ENCODE results near the gene CHD2. TPM values are rescaled to one million over a fixed set of nuclear protein-coding genes. Genes with fewer than 3 reads are reported as not detected.

The CHD2 gene
- total RNA-seq, 1 experiment from 2014 or later: 120 TPM

DNA sequence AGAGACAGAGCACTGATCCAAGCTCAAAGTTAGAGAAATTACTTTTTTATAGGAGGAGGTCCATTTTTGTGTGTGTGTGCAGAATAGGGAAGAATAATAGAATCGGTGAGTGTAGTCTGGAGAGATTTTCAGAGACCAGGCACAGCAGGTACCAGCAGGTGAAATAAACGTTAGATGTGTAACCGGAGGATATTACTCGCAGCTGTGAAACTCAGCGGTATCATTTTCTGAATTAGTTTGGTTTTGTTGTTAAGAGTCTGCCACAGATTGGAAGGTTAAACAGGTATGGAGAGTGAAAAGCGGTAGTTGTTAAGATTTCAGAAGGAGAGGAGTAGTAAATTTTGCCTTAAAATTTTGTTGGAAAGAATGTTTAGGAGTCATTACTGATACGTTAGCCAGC lies 119.0 kb downstream of the CHD2 start:
- Histone ChIP-seq H3K9me3 (ENCODE audit: insufficient read depth, low read depth) (no peaks in the 10 kb centered on the region), H3F3A (ENCODE audit: insufficient read depth, low read depth) (peaks cover 64% of the 10 kb centered on the region), H3K27ac (no peak overlapping the region), H3K79me2 (ENCODE audit: low read depth) (0 out of 2 replicates have a peak, but pooled peaks cover 12% of the 10 kb centered on the region), H3K4me3 (no peak overlapping the region), H3K4me2 (no peak overlapping the region), H3K4me1 (replicated peaks; ENCODE audit: insufficient read depth) (no peaks in the 10 kb centered on the region), H4K20me1 (ENCODE audit: insufficient read depth) (peaks cover 41% of the 10 kb centered on the region), H3K9me2 (ENCODE audit: insufficient read depth) (no peaks in the 10 kb centered on the region), H3K27me3 (ENCODE audit: insufficient read depth, low read depth) (no peaks in the 10 kb centered on the region), H3K36me3 (ENCODE audit: low read depth) (peaks cover 91% of the 10 kb centered on the region), H2AFZ (no peak overlapping the region)
- TF ChIP-seq, protein P1, sequence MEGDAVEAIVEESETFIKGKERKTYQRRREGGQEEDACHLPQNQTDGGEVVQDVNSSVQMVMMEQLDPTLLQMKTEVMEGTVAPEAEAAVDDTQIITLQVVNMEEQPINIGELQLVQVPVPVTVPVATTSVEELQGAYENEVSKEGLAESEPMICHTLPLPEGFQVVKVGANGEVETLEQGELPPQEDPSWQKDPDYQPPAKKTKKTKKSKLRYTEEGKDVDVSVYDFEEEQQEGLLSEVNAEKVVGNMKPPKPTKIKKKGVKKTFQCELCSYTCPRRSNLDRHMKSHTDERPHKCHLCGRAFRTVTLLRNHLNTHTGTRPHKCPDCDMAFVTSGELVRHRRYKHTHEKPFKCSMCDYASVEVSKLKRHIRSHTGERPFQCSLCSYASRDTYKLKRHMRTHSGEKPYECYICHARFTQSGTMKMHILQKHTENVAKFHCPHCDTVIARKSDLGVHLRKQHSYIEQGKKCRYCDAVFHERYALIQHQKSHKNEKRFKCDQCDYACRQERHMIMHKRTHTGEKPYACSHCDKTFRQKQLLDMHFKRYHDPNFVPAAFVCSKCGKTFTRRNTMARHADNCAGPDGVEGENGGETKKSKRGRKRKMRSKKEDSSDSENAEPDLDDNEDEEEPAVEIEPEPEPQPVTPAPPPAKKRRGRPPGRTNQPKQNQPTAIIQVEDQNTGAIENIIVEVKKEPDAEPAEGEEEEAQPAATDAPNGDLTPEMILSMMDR (conservative IDR thresholded peaks at IDR 0.05): no peak
- TF ChIP-seq EZH2 (IDR thresholded peaks at IDR 0.05; ENCODE audit: low read depth): no peak
- DNase-seq: no peak
- no TSS peak for BruUV-seq (replicated peaks)
- ChIA-PET POLR2A (ENCODE audit: unreplicated experiment) (no interaction called here), CTCF (no interaction called here)
- intact Hi-C loops (cut with micrococcal nuclease; ENCODE audit: unreplicated experiment): loop anchor here (10.0 kb wide), 1 partner anchor 224 kb away; no protein-coding TSS in a partner anchor

DNA sequence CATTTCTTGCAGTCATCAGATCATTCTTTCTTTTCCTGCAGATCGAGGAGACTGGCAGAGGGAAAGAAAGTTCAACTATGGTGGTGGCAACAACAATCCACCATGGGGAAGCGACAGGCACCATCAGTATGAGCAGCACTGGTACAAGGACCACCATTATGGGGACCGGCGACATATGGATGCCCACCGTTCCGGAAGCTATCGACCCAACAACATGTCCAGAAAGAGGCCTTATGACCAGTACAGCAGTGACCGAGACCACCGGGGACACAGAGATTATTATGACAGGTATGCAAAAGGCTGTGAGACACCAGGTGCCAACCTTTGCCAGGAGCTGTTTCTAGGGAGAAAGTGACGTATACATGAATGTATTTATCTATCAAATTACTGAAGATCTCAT lies 119.8 kb downstream of the CHD2 start:
- no peak for TF ChIP-seq EZH2 (IDR thresholded peaks at IDR 0.05; ENCODE audit: low read depth)
- TF ChIP-seq, protein P1 (conservative IDR thresholded peaks at IDR 0.05): no peak
- POLR2A ChIA-PET (ENCODE audit: unreplicated experiment): no interaction called here
- no peak overlapping the region for H3K4me3 ChIP-seq
- H3F3A ChIP-seq (ENCODE audit: insufficient read depth, low read depth): peaks cover 57% of the 10 kb centered on the region
- H3K27me3 ChIP-seq (ENCODE audit: insufficient read depth, low read depth): no peaks in the 10 kb centered on the region
- no peaks in the 10 kb centered on the region for H3K9me2 ChIP-seq (ENCODE audit: insufficient read depth)
- 0 out of 2 replicates have a peak, but pooled peaks cover 12% of the 10 kb centered on the region for H3K79me2 ChIP-seq (ENCODE audit: low read depth)
- peaks cover 43% of the 10 kb centered on the region for H4K20me1 ChIP-seq (ENCODE audit: insufficient read depth)
- H3K4me2 ChIP-seq: no peak overlapping the region
- H3K27ac ChIP-seq: no peak overlapping the region
- H2AFZ ChIP-seq: no peak overlapping the region
- BruUV-seq (replicated peaks): no TSS peak
- H3K9me3 ChIP-seq (ENCODE audit: insufficient read depth, low read depth): no peaks in the 10 kb centered on the region
- peaks cover 87% of the 10 kb centered on the region for H3K36me3 ChIP-seq (ENCODE audit: low read depth)
- H3K4me1 ChIP-seq (replicated peaks; ENCODE audit: insufficient read depth): no peaks in the 10 kb centered on the region
- CTCF ChIA-PET: no interaction called here
- intact Hi-C loops (cut with micrococcal nuclease; ENCODE audit: unreplicated experiment): loop anchor here (10.0 kb wide), 1 partner anchor 225 kb away; no protein-coding TSS in a partner anchor
- DNase-seq: no peak

DNA sequence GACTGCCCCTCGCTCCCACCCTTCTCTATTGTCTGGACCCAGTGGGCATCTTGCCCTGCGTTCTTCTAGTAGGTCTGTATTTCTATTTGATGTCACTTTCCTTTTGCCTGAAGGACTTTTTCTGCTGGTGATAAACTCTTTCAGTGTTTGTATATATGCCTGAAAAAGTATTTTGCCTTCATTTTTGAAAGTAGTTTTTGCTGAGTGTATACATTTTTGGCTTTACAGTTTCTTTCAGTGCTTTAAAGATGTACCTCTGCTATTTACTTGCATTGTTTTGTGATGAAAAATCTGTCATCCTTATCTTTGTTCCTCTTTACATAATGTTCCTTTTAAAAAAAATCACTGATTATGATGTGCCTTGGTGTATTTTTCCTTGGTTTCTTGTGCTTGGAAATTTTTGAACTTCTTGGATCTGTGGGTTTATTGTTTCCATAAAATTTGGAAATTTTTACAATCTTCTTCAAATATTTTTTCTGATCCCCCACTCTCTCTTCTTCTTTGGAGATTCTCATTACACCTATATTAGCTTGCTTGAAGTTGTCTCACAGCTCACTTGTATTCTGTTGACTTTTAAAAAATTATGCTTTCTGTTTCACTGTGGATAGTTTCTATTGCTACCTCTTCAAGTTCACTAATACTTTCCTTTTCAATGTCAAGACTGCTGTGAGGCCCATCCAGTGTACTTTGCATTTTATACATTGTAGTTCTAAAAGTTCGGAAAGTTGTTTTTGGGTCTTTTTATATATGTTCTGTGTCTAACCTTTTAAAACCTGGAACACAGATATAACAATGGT lies 121.0 kb downstream of the CHD2 start:
- Histone ChIP-seq H3K27ac (no peak overlapping the region), H3F3A (ENCODE audit: insufficient read depth, low read depth) (peaks cover 50% of the 10 kb centered on the region), H3K79me2 (ENCODE audit: low read depth) (0 out of 2 replicates have a peak, but pooled peaks cover 12% of the 10 kb centered on the region), H2AFZ (no peak overlapping the region), H3K4me2 (no peak overlapping the region), H3K4me3 (no peak overlapping the region), H3K27me3 (ENCODE audit: insufficient read depth, low read depth) (no peaks in the 10 kb centered on the region), H3K9me2 (ENCODE audit: insufficient read depth) (no peaks in the 10 kb centered on the region), H3K9me3 (ENCODE audit: insufficient read depth, low read depth) (no peaks in the 10 kb centered on the region), H4K20me1 (ENCODE audit: insufficient read depth) (peaks cover 43% of the 10 kb centered on the region), H3K4me1 (replicated peaks; ENCODE audit: insufficient read depth) (no peaks in the 10 kb centered on the region), H3K36me3 (ENCODE audit: low read depth) (peaks cover 77% of the 10 kb centered on the region)
- no peak for DNase-seq
- no TSS peak for BruUV-seq (replicated peaks)
- ChIA-PET POLR2A (ENCODE audit: unreplicated experiment) (no interaction called here), CTCF (no interaction called here)
- TF ChIP-seq, protein P1 (conservative IDR thresholded peaks at IDR 0.05): no peak
- TF ChIP-seq EZH2 (IDR thresholded peaks at IDR 0.05; ENCODE audit: low read depth): no peak
- intact Hi-C loops (cut with micrococcal nuclease; ENCODE audit: unreplicated experiment): no loop called here
